PC-3 (cell line): Measurements from ENCODE around the gene GALNT14.

Experiments
- EZH2 ChIP-seq: fragments of 300-600 bp; sonication (generic); IDR thresholded peaks from one replicate; pipeline ENCODE4 v1.6.1; 2017; ENCODE audit warnings: antibody characterized with exemption, mild to moderate bottlenecking, low read length; ENCODE audit not compliant: unreplicated experiment
- EZH2phosphoT487 ChIP-seq: fragments of 300-600 bp; sonication (generic); IDR thresholded peaks from 2 replicates; pipeline ENCODE4 v1.6.1; 2018; ENCODE audit warnings: mild to moderate bottlenecking, antibody characterized with exemption, low read length, borderline replicate concordance
- TF ChIP-seq, protein P1 (sequence below): fragments of 300-600 bp; sonication (generic); conservative IDR thresholded peaks from 2 replicates; pipeline ENCODE4 v1.5.1; 2017; ENCODE audit warnings: antibody characterized with exemption, low read depth, mild to moderate bottlenecking, low read length

DNA sequence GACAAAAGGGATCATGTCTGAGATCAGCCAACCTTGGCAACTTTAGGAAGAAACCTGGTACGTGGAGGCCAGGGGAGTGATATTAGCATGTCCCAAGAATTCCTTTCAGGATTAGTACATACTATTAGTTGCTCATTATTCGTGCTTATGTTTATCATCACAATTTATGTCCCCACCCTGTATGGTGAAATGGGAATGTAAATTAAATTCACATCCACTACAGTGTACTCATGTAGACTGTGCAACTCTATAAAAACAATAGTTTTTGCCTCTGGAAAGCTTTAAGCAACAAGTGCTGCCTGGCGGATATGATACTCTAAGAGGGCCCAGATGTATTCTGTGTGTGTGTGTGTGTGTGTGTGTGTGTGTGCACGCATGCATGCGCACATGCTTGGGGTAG lies 110.7 kb downstream of the GALNT14 start:
- TF ChIP-seq, protein P1, sequence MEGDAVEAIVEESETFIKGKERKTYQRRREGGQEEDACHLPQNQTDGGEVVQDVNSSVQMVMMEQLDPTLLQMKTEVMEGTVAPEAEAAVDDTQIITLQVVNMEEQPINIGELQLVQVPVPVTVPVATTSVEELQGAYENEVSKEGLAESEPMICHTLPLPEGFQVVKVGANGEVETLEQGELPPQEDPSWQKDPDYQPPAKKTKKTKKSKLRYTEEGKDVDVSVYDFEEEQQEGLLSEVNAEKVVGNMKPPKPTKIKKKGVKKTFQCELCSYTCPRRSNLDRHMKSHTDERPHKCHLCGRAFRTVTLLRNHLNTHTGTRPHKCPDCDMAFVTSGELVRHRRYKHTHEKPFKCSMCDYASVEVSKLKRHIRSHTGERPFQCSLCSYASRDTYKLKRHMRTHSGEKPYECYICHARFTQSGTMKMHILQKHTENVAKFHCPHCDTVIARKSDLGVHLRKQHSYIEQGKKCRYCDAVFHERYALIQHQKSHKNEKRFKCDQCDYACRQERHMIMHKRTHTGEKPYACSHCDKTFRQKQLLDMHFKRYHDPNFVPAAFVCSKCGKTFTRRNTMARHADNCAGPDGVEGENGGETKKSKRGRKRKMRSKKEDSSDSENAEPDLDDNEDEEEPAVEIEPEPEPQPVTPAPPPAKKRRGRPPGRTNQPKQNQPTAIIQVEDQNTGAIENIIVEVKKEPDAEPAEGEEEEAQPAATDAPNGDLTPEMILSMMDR: no peak
- no peak for TF ChIP-seq EZH2phosphoT487
- no peak for TF ChIP-seq EZH2
